HUES64 (cell line): ENCODE data around the gene CD2AP.

ENCODE experiments used
- H3K27ac ChIP-seq: 2 replicates; pipeline ENCODE4 v1.7.0; 2013; ENCODE audit warnings: low read depth, low read length, inconsistent platforms
- H3K27me3 ChIP-seq: 2 replicates; pipeline ENCODE4 v1.6.1; 2013; ENCODE audit warnings: mild to moderate bottlenecking, low read length; ENCODE audit not compliant: insufficient read depth
- H3K36me3 ChIP-seq: 2 replicates; pipeline ENCODE4 v1.6.1; 2013; ENCODE audit warnings: mild to moderate bottlenecking, low read length; ENCODE audit not compliant: insufficient read depth
- H3K4me1 ChIP-seq: 2 replicates; pipeline ENCODE4 v1.6.1; 2013; ENCODE audit warnings: mild to moderate bottlenecking, low read length, moderate library complexity; ENCODE audit not compliant: insufficient read depth
- H3K4me3 ChIP-seq: 2 replicates; pipeline ENCODE4 v1.5.1; 2013; ENCODE audit warnings: mild to moderate bottlenecking, low read length, moderate library complexity
- H3K9ac ChIP-seq: 2 replicates; pipeline ENCODE4 v1.6.1; 2013; ENCODE audit warnings: mild to moderate bottlenecking, low read depth, low read length
- H3K9me3 ChIP-seq: 2 replicates; pipeline ENCODE4 v1.6.1; 2013; ENCODE audit warnings: low read depth, low read length; ENCODE audit not compliant: insufficient read depth
- WGBS: fragments of 150-250, 120-280 bp; methylation state at CpG from one replicate; pipeline ENCODE4 v1.1.7; 2013; ENCODE audit warnings: missing lambda C conversion rate; 5-methylcytosine and 5-hydroxymethylcytosine counted together

Gene CD2AP

GRCh38 chr6:47509937-47510336 lies 32.3 kb downstream of the CD2AP start:
- no CpG with 5 or more reads among the region's 1 CpG for WGBS
- no peaks in the 10 kb centered on the region for H3K4me1 ChIP-seq
- no peak overlapping the region for H3K27ac ChIP-seq
- H3K36me3 ChIP-seq: peaks cover 55% of the 10 kb centered on the region
- H3K9ac ChIP-seq: no peak overlapping the region
- H3K27me3 ChIP-seq: no peaks in the 10 kb centered on the region
- H3K9me3 ChIP-seq: peaks cover 22% of the 10 kb centered on the region
- H3K4me3 ChIP-seq: no peak overlapping the region

GRCh38 chr6:47512872-47513271 lies 35.3 kb downstream of the CD2AP start:
- Histone ChIP-seq H3K27me3 (no peaks in the 10 kb centered on the region), H3K9ac (no peak overlapping the region), H3K36me3 (peaks cover 43% of the 10 kb centered on the region), H3K27ac (no peak overlapping the region), H3K4me3 (no peak overlapping the region), H3K9me3 (peaks cover 17% of the 10 kb centered on the region), H3K4me1 (0 out of 2 replicates have a peak, but pooled peaks cover 7% of the 10 kb centered on the region)

- no peaks in the 10 kb centered on the region for H3K9me3 ChIP-seq
- H3K4me3 ChIP-seq: no peak overlapping the region
- H3K36me3 ChIP-seq: no peaks in the 10 kb centered on the region
- no peak overlapping the region for H3K9ac ChIP-seq
- no peak overlapping the region for H3K27ac ChIP-seq
- H3K27me3 ChIP-seq: no peaks in the 10 kb centered on the region
- H3K4me1 ChIP-seq: peaks cover 13% of the 10 kb centered on the region; the same call in 1 of the 2 replicates
- 92% methylated on average over 2 of the region's 2 CpGs for WGBS
Observed at GRCh38 chr6:47519279-47519678, 41.7 kb downstream of the CD2AP start.

GRCh38 chr6:47520282-47520681 lies 42.7 kb downstream of the CD2AP start:
- Histone ChIP-seq H3K4me3 (no peak overlapping the region), H3K9ac (no peak overlapping the region), H3K36me3 (no peaks in the 10 kb centered on the region), H3K27ac (no peak overlapping the region), H3K27me3 (no peaks in the 10 kb centered on the region), H3K4me1 (peaks cover 18% of the 10 kb centered on the region; the same call in 1 of the 2 replicates), H3K9me3 (no peaks in the 10 kb centered on the region)
- WGBS: 73% methylated on average over 6 of the region's 6 CpGs

- H3K4me3 ChIP-seq: no peak overlapping the region
- WGBS: 79% methylated on average over 6 of the region's 6 CpGs
- 0 out of 2 replicates have a peak, but pooled peaks cover under 1% of the 10 kb centered on the region for H3K9me3 ChIP-seq
- H3K4me1 ChIP-seq: peaks cover 11% of the 10 kb centered on the region; the same call in 1 of the 2 replicates
- no peaks in the 10 kb centered on the region for H3K27me3 ChIP-seq
- peaks cover 7% of the 10 kb centered on the region for H3K36me3 ChIP-seq
- H3K27ac ChIP-seq: no peak overlapping the region
- H3K9ac ChIP-seq: no peak overlapping the region
Observed at GRCh38 chr6:47521961-47522360, 44.4 kb downstream of the CD2AP start.

GRCh38 chr6:47524136-47524845 lies 46.7 kb downstream of the CD2AP start:
- Histone ChIP-seq H3K9me3 (0 out of 2 replicates have a peak, but pooled peaks cover 6% of the 10 kb centered on the region), H3K36me3 (peaks cover 17% of the 10 kb centered on the region), H3K9ac (no peak overlapping the region), H3K4me3 (no peak overlapping the region), H3K27me3 (no peaks in the 10 kb centered on the region), H3K27ac (no peak overlapping the region), H3K4me1 (peaks cover 11% of the 10 kb centered on the region; the same call in 1 of the 2 replicates)
- 81% methylated on average over 3 of the region's 3 CpGs for WGBS

- Histone ChIP-seq H3K36me3 (peaks cover 17% of the 10 kb centered on the region), H3K9ac (no peak overlapping the region), H3K27ac (no peak overlapping the region), H3K4me1 (peaks cover 11% of the 10 kb centered on the region; the same call in 1 of the 2 replicates), H3K27me3 (no peaks in the 10 kb centered on the region), H3K4me3 (no peak overlapping the region), H3K9me3 (0 out of 2 replicates have a peak, but pooled peaks cover 6% of the 10 kb centered on the region)
- WGBS: 86% methylated on average over 2 of the region's 2 CpGs
Observed at GRCh38 chr6:47525330-47526057, 47.9 kb downstream of the CD2AP start.

- Histone ChIP-seq H3K9me3 (0 out of 2 replicates have a peak, but pooled peaks cover 6% of the 10 kb centered on the region), H3K4me1 (peaks cover 11% of the 10 kb centered on the region; the same call in 1 of the 2 replicates), H3K9ac (no peak overlapping the region), H3K4me3 (no peak overlapping the region), H3K27ac (no peak overlapping the region), H3K27me3 (no peaks in the 10 kb centered on the region), H3K36me3 (peaks cover 17% of the 10 kb centered on the region)
Observed at GRCh38 chr6:47527274-47527673, 49.7 kb downstream of the CD2AP start.

GRCh38 chr6:47529734-47530133 lies 52.1 kb downstream of the CD2AP start:
- H3K4me1 ChIP-seq: no peaks in the 10 kb centered on the region; the same call in 1 of the 2 replicates
- no peaks in the 10 kb centered on the region for H3K27me3 ChIP-seq
- no peak overlapping the region for H3K4me3 ChIP-seq
- 92% methylated on average over 4 of the region's 5 CpGs for WGBS
- no peak overlapping the region for H3K27ac ChIP-seq
- H3K9me3 ChIP-seq: 0 out of 2 replicates have a peak, but pooled peaks cover 6% of the 10 kb centered on the region
- H3K9ac ChIP-seq: no peak overlapping the region
- H3K36me3 ChIP-seq: peaks cover 35% of the 10 kb centered on the region

- Histone ChIP-seq H3K27me3 (no peaks in the 10 kb centered on the region), H3K4me3 (no peak overlapping the region), H3K9me3 (no peaks in the 10 kb centered on the region), H3K36me3 (peaks cover 49% of the 10 kb centered on the region), H3K9ac (no peak overlapping the region), H3K27ac (no peak overlapping the region), H3K4me1 (no peaks in the 10 kb centered on the region)
- no CpG with 5 or more reads among the region's 1 CpG for WGBS
Observed at GRCh38 chr6:47532981-47533585, 55.5 kb downstream of the CD2AP start.

- H3K4me1 ChIP-seq: no peaks in the 10 kb centered on the region
- no peak overlapping the region for H3K4me3 ChIP-seq
- no peaks in the 10 kb centered on the region for H3K27me3 ChIP-seq
- no peak overlapping the region for H3K27ac ChIP-seq
- no peaks in the 10 kb centered on the region for H3K9me3 ChIP-seq
- H3K36me3 ChIP-seq: peaks cover 57% of the 10 kb centered on the region
- H3K9ac ChIP-seq: no peak overlapping the region
Observed at GRCh38 chr6:47534063-47534462, 56.5 kb downstream of the CD2AP start.
